GM12878 (cell line): Measurements from ENCODE around the gene E2F1. TPM values are rescaled to one million over a fixed set of nuclear protein-coding genes. Genes with fewer than 3 reads are reported as not detected.
A peak's percentile ranks its signal among the peaks of the same experiment; 100 is the strongest.

ENCODE experiments used
- ESRRA ChIP-seq: IDR thresholded peaks from 2 replicates; pipeline ENCODE4 v1.6.1; 2012; ENCODE audit warnings: mild to moderate bottlenecking, low read length, improper control_type of control experiment
- FOXK2 ChIP-seq: fragments of 450-650 bp; IDR thresholded peaks from 2 replicates; pipeline ENCODE4 v1.6.1; 2017; ENCODE audit warnings: mild to moderate bottlenecking, moderate library complexity
- HDAC6 ChIP-seq: fragments of 200-600 bp; sonication (generic); IDR thresholded peaks from one replicate; pipeline ENCODE4 v1.8.0; 2017; ENCODE audit warnings: antibody characterized with exemption; ENCODE audit not compliant: unreplicated experiment
- HDGF ChIP-seq: fragments of 450-650 bp; IDR thresholded peaks from 2 replicates; pipeline ENCODE4 v1.6.1; 2016; ENCODE audit warnings: antibody characterized with exemption
- JUND ChIP-seq: IDR thresholded peaks from 2 replicates; pipeline ENCODE4 v1.6.1; 2012; ENCODE audit warnings: low read depth, mild to moderate bottlenecking, low read length, improper control_type of control experiment, moderate library complexity
- KLF5 ChIP-seq: fragments of 450-650 bp; IDR thresholded peaks from 2 replicates; pipeline ENCODE4 v1.6.1; 2014; ENCODE audit warnings: mild to moderate bottlenecking; ENCODE audit not compliant: partially characterized antibody
- NFIC ChIP-seq: IDR thresholded peaks from 2 replicates; pipeline ENCODE4 v1.6.1; 2012; ENCODE audit warnings: low read depth, mild to moderate bottlenecking, inconsistent platforms, low read length, moderate library complexity
- NFYA ChIP-seq: IDR thresholded peaks from 2 replicates; pipeline ENCODE4 v1.6.1; 2011; ENCODE audit warnings: low read depth, mild to moderate bottlenecking, low read length, improper control_type of control experiment, borderline replicate concordance
- NR2C1 ChIP-seq: fragments of 450-650 bp; IDR thresholded peaks from 2 replicates; pipeline ENCODE4 v1.6.1; 2017; ENCODE audit warnings: antibody characterized with exemption, mild to moderate bottlenecking, moderate library complexity
- RAD21 ChIP-seq: IDR thresholded peaks from 2 replicates; pipeline ENCODE4 v1.6.1; 2011; ENCODE audit warnings: mild to moderate bottlenecking, low read depth, low read length, moderate library complexity; ENCODE audit not compliant: insufficient read depth
- RBBP5 ChIP-seq: fragments of 200-600 bp; sonication (generic); conservative IDR thresholded peaks from 2 replicates; pipeline ENCODE4 v1.6.1; 2016
- SMAD5 ChIP-seq: IDR thresholded peaks from 2 replicates; pipeline ENCODE4 v1.6.1; 2016; ENCODE audit warnings: antibody characterized with exemption, low read depth
- STAT3 ChIP-seq: IDR thresholded peaks from 2 replicates; pipeline ENCODE4 v1.6.1; 2011; ENCODE audit warnings: low read depth, low read length, improper control_type of control experiment
- TBL1XR1 ChIP-seq: IDR thresholded peaks from 2 replicates; pipeline ENCODE4 v1.6.1; 2012; ENCODE audit warnings: low read depth, low read length, improper control_type of control experiment
- ZBED1 ChIP-seq: IDR thresholded peaks from 2 replicates; pipeline ENCODE4 v1.6.1; 2016; ENCODE audit warnings: borderline replicate concordance
- ZNF24 ChIP-seq: fragments of 450-650 bp; IDR thresholded peaks from 2 replicates; pipeline ENCODE4 v1.6.1; 2017; ENCODE audit warnings: antibody characterized with exemption, mild to moderate bottlenecking
- polyA plus RNA-seq, 11 experiments: library from polyadenylated mRNA; depleted of rRNA in 4 of 11; unstranded in 6 of 11; stranded (reverse) in 5 of 11; fragments of >200 nt; fragmentation: Nextera tagmentation in 4 of 11; fragmentation: Illumina TruSeq in 1 of 11; extraction: Ambion mirVana in 4 of 11; extraction: Trizol in 1 of 11; gene quantifications; 1 replicate in 1 of 11; 2 replicates in 10 of 11; pipeline versions ENCODE4 v1.2.1 to v1.2.3, GENCODE V29; 2011 to 2016; ENCODE audit warnings: inconsistent platforms in 2 of 11, missing spikeins in 2 of 11, low read depth in 1 of 11
- total RNA-seq, 4 experiments: library from RNA; depleted of rRNA in 3 of 4; stranded (reverse); fragments of >200 nt in 3 of 4; fragmentation: Illumina TruSeq in 1 of 4; extraction: Trizol in 1 of 4; gene quantifications; 2 replicates each; pipeline versions ENCODE4 v1.2.1 to v1.2.3, GENCODE V29; 2013 to 2021
- TF ChIP-seq, protein P1 (sequence below): IDR thresholded peaks from 2 replicates; pipeline ENCODE4 v1.6.1; 2012; ENCODE audit warnings: improper control_type of control experiment, low read depth, low read length; ENCODE audit not compliant: insufficient replicate concordance
- TF ChIP-seq, protein P2 (sequence below): fragments of 450-650 bp; IDR thresholded peaks from 2 replicates; pipeline ENCODE4 v1.6.1; 2018; ENCODE audit warnings: borderline replicate concordance, mild to moderate bottlenecking; ENCODE audit not compliant: partially characterized antibody
- TF ChIP-seq, protein P3 (sequence below): fragments of 450-650 bp; conservative IDR thresholded peaks from 2 replicates; pipeline ENCODE4 v1.6.1; 2017; ENCODE audit warnings: mild to moderate bottlenecking, moderate library complexity
- TF ChIP-seq, protein P4 (sequence below): fragments of 150-350 bp; IDR thresholded peaks from 2 replicates; pipeline ENCODE4 v1.6.1; 2014; ENCODE audit warnings: mild to moderate bottlenecking, low read depth, low read length

E2F1 gene
- total and polyA plus RNA-seq, 10 of the 15 experiments (the other 5 are each of a cell fraction or from before 2014, with no cell fraction given), result 0.29 to 50.2 (median 19.7) TPM

DNA sequence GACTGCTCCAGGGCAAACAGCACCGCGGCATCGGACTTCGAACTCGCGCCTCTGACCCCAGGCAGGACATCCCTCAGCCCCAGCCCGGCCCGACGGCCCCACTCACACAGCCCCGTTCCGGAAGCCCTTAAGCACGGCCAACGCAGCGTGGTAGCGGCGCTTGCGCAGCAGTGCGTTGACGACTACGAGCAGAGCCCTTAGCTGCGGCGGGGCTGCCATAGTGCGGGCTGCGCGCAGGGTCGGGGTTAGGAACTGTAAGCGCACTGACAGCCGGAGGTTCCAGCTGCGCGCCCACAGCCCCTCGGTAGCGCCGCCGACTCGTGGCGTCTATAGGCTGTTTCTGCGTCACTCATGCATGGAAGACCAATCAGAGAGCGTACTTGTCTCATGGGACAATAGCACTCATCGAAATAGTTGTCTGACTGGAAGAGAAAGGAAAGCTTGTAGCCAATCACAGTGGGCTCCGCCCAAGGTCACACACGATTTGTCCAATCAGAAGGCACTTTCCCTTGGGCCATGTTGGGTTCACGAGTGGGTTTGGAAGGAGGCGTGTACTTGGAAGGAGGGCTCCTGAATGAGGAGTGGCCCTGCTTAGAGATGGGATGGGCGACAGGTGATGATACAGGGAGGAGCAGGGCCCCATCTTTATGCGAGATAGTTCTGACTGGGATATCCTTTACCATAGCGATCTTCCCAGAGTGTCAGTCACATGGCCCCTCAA lies 34.0 kb upstream of the E2F1 start, which contains the start of gene PXMP4 (continued):
- TF ChIP-seq, protein P1, sequence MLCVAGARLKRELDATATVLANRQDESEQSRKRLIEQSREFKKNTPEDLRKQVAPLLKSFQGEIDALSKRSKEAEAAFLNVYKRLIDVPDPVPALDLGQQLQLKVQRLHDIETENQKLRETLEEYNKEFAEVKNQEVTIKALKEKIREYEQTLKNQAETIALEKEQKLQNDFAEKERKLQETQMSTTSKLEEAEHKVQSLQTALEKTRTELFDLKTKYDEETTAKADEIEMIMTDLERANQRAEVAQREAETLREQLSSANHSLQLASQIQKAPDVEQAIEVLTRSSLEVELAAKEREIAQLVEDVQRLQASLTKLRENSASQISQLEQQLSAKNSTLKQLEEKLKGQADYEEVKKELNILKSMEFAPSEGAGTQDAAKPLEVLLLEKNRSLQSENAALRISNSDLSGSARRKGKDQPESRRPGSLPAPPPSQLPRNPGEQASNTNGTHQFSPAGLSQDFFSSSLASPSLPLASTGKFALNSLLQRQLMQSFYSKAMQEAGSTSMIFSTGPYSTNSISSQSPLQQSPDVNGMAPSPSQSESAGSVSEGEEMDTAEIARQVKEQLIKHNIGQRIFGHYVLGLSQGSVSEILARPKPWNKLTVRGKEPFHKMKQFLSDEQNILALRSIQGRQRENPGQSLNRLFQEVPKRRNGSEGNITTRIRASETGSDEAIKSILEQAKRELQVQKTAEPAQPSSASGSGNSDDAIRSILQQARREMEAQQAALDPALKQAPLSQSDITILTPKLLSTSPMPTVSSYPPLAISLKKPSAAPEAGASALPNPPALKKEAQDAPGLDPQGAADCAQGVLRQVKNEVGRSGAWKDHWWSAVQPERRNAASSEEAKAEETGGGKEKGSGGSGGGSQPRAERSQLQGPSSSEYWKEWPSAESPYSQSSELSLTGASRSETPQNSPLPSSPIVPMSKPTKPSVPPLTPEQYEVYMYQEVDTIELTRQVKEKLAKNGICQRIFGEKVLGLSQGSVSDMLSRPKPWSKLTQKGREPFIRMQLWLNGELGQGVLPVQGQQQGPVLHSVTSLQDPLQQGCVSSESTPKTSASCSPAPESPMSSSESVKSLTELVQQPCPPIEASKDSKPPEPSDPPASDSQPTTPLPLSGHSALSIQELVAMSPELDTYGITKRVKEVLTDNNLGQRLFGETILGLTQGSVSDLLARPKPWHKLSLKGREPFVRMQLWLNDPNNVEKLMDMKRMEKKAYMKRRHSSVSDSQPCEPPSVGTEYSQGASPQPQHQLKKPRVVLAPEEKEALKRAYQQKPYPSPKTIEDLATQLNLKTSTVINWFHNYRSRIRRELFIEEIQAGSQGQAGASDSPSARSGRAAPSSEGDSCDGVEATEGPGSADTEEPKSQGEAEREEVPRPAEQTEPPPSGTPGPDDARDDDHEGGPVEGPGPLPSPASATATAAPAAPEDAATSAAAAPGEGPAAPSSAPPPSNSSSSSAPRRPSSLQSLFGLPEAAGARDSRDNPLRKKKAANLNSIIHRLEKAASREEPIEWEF, result no peak
- TF ChIP-seq SMAD5 (no peak), TBL1XR1 (peak; percentile 64; the same call in 1 of the 2 replicates), RAD21 (no peak), STAT3 (no peak), JUND (no peak), ZNF24 (no peak), ZBED1 (no peak), KLF5 (peak; percentile 70), HDAC6 (no peak), NR2C1 (peak; percentile 91), FOXK2 (peak; percentile 56; the same call in 1 of the 2 replicates), NFIC (no peak), ESRRA (no peak), HDGF (peak; percentile 24; the same call in 1 of the 2 replicates), NFYA (peak; percentile 55; the same call in 1 of the 2 replicates), RBBP5 (no peak)
- TF ChIP-seq, protein P2, sequence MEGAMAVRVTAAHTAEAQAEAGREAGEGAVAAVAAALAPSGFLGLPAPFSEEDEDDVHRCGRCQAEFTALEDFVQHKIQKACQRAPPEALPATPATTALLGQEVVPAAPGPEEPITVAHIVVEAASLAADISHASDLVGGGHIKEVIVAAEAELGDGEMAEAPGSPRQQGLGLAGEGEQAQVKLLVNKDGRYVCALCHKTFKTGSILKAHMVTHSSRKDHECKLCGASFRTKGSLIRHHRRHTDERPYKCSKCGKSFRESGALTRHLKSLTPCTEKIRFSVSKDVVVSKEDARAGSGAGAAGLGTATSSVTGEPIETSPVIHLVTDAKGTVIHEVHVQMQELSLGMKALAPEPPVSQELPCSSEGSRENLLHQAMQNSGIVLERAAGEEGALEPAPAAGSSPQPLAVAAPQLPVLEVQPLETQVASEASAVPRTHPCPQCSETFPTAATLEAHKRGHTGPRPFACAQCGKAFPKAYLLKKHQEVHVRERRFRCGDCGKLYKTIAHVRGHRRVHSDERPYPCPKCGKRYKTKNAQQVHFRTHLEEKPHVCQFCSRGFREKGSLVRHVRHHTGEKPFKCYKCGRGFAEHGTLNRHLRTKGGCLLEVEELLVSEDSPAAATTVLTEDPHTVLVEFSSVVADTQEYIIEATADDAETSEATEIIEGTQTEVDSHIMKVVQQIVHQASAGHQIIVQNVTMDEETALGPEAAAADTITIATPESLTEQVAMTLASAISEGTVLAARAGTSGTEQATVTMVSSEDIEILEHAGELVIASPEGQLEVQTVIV, result no peak
- TF ChIP-seq, protein P3, sequence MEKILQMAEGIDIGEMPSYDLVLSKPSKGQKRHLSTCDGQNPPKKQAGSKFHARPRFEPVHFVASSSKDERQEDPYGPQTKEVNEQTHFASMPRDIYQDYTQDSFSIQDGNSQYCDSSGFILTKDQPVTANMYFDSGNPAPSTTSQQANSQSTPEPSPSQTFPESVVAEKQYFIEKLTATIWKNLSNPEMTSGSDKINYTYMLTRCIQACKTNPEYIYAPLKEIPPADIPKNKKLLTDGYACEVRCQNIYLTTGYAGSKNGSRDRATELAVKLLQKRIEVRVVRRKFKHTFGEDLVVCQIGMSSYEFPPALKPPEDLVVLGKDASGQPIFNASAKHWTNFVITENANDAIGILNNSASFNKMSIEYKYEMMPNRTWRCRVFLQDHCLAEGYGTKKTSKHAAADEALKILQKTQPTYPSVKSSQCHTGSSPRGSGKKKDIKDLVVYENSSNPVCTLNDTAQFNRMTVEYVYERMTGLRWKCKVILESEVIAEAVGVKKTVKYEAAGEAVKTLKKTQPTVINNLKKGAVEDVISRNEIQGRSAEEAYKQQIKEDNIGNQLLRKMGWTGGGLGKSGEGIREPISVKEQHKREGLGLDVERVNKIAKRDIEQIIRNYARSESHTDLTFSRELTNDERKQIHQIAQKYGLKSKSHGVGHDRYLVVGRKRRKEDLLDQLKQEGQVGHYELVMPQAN, result peak; percentile 85
- TF ChIP-seq, protein P4, sequence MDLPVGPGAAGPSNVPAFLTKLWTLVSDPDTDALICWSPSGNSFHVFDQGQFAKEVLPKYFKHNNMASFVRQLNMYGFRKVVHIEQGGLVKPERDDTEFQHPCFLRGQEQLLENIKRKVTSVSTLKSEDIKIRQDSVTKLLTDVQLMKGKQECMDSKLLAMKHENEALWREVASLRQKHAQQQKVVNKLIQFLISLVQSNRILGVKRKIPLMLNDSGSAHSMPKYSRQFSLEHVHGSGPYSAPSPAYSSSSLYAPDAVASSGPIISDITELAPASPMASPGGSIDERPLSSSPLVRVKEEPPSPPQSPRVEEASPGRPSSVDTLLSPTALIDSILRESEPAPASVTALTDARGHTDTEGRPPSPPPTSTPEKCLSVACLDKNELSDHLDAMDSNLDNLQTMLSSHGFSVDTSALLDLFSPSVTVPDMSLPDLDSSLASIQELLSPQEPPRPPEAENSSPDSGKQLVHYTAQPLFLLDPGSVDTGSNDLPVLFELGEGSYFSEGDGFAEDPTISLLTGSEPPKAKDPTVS, result no peak
